Mononuclear cell (primary cell): ENCODE measurements around the gene UBQLN3. TPM values are rescaled to one million over a fixed set of nuclear protein-coding genes. Genes with fewer than 3 reads are reported as not detected.

Experiments
- H3K27me3 ChIP-seq: 2 replicates; pipeline ENCODE4 v1.6.0; 2011; ENCODE audit warnings: low read length, control low read depth; ENCODE audit not compliant: insufficient read depth
- H3K4me1 ChIP-seq: 2 replicates; pipeline ENCODE4 v1.5.1; 2011; ENCODE audit warnings: mild to moderate bottlenecking, low read length, control low read depth; ENCODE audit not compliant: insufficient read depth
- H3K4me3 ChIP-seq: 2 replicates; pipeline ENCODE4 v1.5.1; 2011; ENCODE audit warnings: mild to moderate bottlenecking, low read length, moderate library complexity
- H3K9me3 ChIP-seq: 2 replicates; pipeline ENCODE4 v1.5.1; 2011; ENCODE audit warnings: low read depth, mild to moderate bottlenecking, control low read depth, low read length
- total RNA-seq: library from RNA; depleted of rRNA; stranded (reverse); fragments of >200 nt; gene quantifications from one replicate; pipeline ENCODE4 v1.2.3, GENCODE V29; 2012

Gene UBQLN3
- total RNA-seq, 1 donor: 0.21 TPM

- Histone ChIP-seq H3K27me3 (no peaks in the 10 kb centered on the region), H3K4me3 (no peak overlapping the region), H3K9me3 (no peaks in the 10 kb centered on the region), H3K4me1 (no peaks in the 10 kb centered on the region)
Observed at GRCh38 chr11:5486003-5486402, 23.8 kb downstream of the UBQLN3 start.

- H3K27me3 ChIP-seq: no peaks in the 10 kb centered on the region
- no peaks in the 10 kb centered on the region for H3K9me3 ChIP-seq
- H3K4me3 ChIP-seq: no peak overlapping the region
- no peaks in the 10 kb centered on the region for H3K4me1 ChIP-seq
Observed at GRCh38 chr11:5476186-5476819, 33.5 kb downstream of the UBQLN3 start.

DNA sequence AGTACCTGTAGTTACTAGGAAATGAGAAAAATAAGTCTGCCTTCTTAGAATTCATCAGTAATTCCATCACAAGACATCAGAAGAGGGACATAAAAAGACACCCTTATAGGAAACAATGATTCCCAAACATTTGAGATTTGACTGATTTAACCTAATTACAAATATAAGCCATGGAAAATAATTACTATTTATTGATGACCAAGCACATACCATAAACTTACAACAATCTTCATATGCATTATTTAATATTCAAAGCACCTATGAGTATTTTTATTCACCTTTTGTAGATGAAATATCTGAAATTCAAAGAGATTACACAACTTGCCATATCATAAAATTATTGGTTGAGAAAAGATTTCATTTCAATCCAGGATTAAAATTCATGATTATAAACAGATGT, 35.8 kb downstream of the UBQLN3 start:
- Histone ChIP-seq H3K4me1 (no peaks in the 10 kb centered on the region), H3K9me3 (no peaks in the 10 kb centered on the region), H3K27me3 (no peaks in the 10 kb centered on the region), H3K4me3 (no peak overlapping the region)

GRCh38 chr11:5467527-5467926, 42.2 kb downstream of the UBQLN3 start:
- no peak overlapping the region for H3K4me3 ChIP-seq
- H3K27me3 ChIP-seq: no peaks in the 10 kb centered on the region
- no peaks in the 10 kb centered on the region for H3K9me3 ChIP-seq
- H3K4me1 ChIP-seq: no peaks in the 10 kb centered on the region

GRCh38 chr11:5460983-5461621, 48.7 kb downstream of the UBQLN3 start:
- H3K4me3 ChIP-seq: no peak overlapping the region
- no peaks in the 10 kb centered on the region for H3K4me1 ChIP-seq
- H3K9me3 ChIP-seq: no peaks in the 10 kb centered on the region
- no peaks in the 10 kb centered on the region for H3K27me3 ChIP-seq

Other genes starting within 250 kb of the UBQLN3 start
- gene HBE1, start 240.0 kb downstream of the UBQLN3 start, total RNA-seq: 0.94 TPM
- not detected for gene OR51B4, start 208.0 kb downstream of the UBQLN3 start, total RNA-seq
- not detected for gene OR51B2, start 185.7 kb downstream of the UBQLN3 start, total RNA-seq
- gene OR51B5, start 166.4 kb downstream of the UBQLN3 start, total RNA-seq: 0.31 TPM
- gene OR51B6, start 158.4 kb downstream of the UBQLN3 start, total RNA-seq: not detected
- gene OR51M1, start 126.1 kb downstream of the UBQLN3 start, total RNA-seq: 0.10 TPM
- gene OR51Q1, start 87.8 kb downstream of the UBQLN3 start, total RNA-seq: not detected
- not detected for gene OR51I1, start 68.4 kb downstream of the UBQLN3 start, total RNA-seq
- gene OR51I2, start 60.6 kb downstream of the UBQLN3 start, total RNA-seq: not detected
- not detected for gene OR52D1, start 21.3 kb downstream of the UBQLN3 start, total RNA-seq
- 0.52 TPM for gene UBQLNL, start 6.7 kb upstream of the UBQLN3 start, total RNA-seq
- 0.63 TPM for gene OR52H1, start 38.6 kb upstream of the UBQLN3 start, total RNA-seq
- not detected for gene OR52B6, start 70.9 kb upstream of the UBQLN3 start, total RNA-seq
- 0.42 TPM for gene TRIM6, start 86.7 kb upstream of the UBQLN3 start, total RNA-seq
- gene TRIM34, start 115.0 kb upstream of the UBQLN3 start, total RNA-seq: 7.2 TPM
- gene TRIM5, start 175.1 kb upstream of the UBQLN3 start, total RNA-seq: 6.5 TPM
- 252 TPM for gene TRIM22, start 179.8 kb upstream of the UBQLN3 start, total RNA-seq
- 0.42 TPM for gene OR56B1, start 226.5 kb upstream of the UBQLN3 start, total RNA-seq
- gene OR52N4, start 244.3 kb upstream of the UBQLN3 start, total RNA-seq: 1.0 TPM